Measurements from ENCODE around the gene OR6C4.
"Not testable (repeated sequence)": the region's sequence is repeated elsewhere in the genome, so short reads cannot be mapped to it uniquely, and the experiment has no call there.

Gene OR6C4

GRCh38 chr12:55549302-55549701 is at the start of gene OR6C4:
TSS of gene OR6C4 (plus strand) at chr12:55549602. CDS start at chr12:55551227, 1,625 bp downstream.
- DNase-seq = no peak

GRCh38 chr12:55499810-55500252 is 49.6 kb upstream of the OR6C4 start:
- DNase-seq = no peak

GRCh38 chr12:55501601-55502000 is 47.8 kb upstream of the OR6C4 start:
- no peak for DNase-seq

- DNase-seq = no peak
Measured at GRCh38 chr12:55515696-55516095, 33.7 kb upstream of the OR6C4 start.

- DNase-seq = no peak
Measured at GRCh38 chr12:55516391-55516790, 33.0 kb upstream of the OR6C4 start.

GRCh38 chr12:55548235-55548634 is 1.2 kb upstream of the OR6C4 start:
- DNase-seq = not testable (repeated sequence)

GRCh38 chr12:55548756-55549155 is 646 bp upstream of the OR6C4 start:
- DNase-seq = no peak

GRCh38 chr12:55554296-55554695 is 4.9 kb downstream of the OR6C4 start:
- no peak for DNase-seq

GRCh38 chr12:55570060-55570459 is 20.7 kb downstream of the OR6C4 start:
- not testable (repeated sequence) for DNase-seq

- DNase-seq = not testable (repeated sequence)
Measured at GRCh38 chr12:55570689-55571088, 21.3 kb downstream of the OR6C4 start.

- no peak for DNase-seq
Measured at GRCh38 chr12:55572168-55572567, 22.8 kb downstream of the OR6C4 start, which contains the start of gene OR2AP1. TSS of gene OR2AP1 (plus strand) at chr12:55572468. CDS start at chr12:55574415, 1,947 bp downstream.

- DNase-seq = no peak
Measured at GRCh38 chr12:55582066-55582465, 32.7 kb downstream of the OR6C4 start.

GRCh38 chr12:55585817-55586216 is 36.4 kb downstream of the OR6C4 start:
- DNase-seq = no peak

- DNase-seq = not testable (repeated sequence)
Measured at GRCh38 chr12:55590152-55590551, 40.8 kb downstream of the OR6C4 start.

Measured in activated CD4-positive, alpha-beta T cell treated with anti-CD3 and anti-CD28 coated beads, Interleukin-2, amount 50 U/mL, for 1 hour (primary cell).